ENCODE data around the gene ATP11A.
"Not testable (repeated sequence)": the region's sequence is repeated elsewhere in the genome, so short reads cannot be mapped to it uniquely, and the experiment has no call there.

The ATP11A gene

DNA sequence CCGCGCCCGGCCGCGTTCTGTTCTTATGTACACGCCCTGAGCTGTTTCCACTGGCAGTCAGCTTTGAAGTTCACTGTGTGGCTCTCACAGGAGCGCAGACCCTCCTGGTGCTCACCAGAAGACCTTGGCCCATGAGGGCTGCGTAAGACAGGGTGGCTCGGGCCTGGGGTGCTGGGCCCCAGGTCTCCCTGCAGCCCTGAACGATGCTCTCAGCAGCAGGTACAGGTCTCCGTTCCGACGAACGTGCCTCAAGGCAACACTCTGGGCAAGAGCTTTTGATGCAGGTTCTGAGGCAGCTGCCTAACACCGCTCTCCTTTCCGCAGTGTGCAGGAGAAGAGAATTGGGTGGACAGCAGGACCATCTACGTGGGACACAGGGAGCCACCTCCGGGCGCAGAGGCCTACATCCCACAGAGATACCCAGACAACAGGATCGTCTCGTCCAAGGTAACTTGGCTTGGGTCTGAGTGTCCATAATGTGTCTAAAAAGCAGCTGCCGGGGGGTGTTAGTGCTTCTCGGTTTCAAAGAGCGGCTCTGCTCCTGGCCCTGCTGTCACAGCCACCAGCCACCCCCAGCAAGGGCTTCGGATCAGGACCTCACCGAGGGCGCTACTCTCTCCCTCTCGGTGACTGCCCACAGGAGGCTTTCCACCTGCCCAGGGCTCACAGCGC is 95.1 kb downstream of the ATP11A start:
- Histone ChIP-seq H3K4me3 (ENCODE audit: low read depth, low read length) (no peak overlapping the region), H3K9me3 (ENCODE audit: control insufficient read depth, insufficient read depth, low read depth, low read length) (no peaks in the 10 kb centered on the region), H3K4me1 (ENCODE audit: control insufficient read depth, insufficient read depth, low read length) (no peaks in the 10 kb centered on the region), H3K36me3 (ENCODE audit: control insufficient read depth in 2 of 2, insufficient read depth in 1 of 2, low read length in 2 of 2) (peaks cover 0 to 10% of the 10 kb centered on the region in 2 experiments; a peak in 1 of 3 replicates), H3K27ac (ENCODE audit: extremely low read depth, low read depth, low read length) (no peak overlapping the region)
- POLR2A ChIA-PET, result no interaction called here
- CTCF ChIA-PET, result no interaction called here
- no peak for TF ChIP-seq ZNF658 (tag by site-specific recombination; IDR thresholded peaks at IDR 0.05)
- TF ChIP-seq, protein P1, sequence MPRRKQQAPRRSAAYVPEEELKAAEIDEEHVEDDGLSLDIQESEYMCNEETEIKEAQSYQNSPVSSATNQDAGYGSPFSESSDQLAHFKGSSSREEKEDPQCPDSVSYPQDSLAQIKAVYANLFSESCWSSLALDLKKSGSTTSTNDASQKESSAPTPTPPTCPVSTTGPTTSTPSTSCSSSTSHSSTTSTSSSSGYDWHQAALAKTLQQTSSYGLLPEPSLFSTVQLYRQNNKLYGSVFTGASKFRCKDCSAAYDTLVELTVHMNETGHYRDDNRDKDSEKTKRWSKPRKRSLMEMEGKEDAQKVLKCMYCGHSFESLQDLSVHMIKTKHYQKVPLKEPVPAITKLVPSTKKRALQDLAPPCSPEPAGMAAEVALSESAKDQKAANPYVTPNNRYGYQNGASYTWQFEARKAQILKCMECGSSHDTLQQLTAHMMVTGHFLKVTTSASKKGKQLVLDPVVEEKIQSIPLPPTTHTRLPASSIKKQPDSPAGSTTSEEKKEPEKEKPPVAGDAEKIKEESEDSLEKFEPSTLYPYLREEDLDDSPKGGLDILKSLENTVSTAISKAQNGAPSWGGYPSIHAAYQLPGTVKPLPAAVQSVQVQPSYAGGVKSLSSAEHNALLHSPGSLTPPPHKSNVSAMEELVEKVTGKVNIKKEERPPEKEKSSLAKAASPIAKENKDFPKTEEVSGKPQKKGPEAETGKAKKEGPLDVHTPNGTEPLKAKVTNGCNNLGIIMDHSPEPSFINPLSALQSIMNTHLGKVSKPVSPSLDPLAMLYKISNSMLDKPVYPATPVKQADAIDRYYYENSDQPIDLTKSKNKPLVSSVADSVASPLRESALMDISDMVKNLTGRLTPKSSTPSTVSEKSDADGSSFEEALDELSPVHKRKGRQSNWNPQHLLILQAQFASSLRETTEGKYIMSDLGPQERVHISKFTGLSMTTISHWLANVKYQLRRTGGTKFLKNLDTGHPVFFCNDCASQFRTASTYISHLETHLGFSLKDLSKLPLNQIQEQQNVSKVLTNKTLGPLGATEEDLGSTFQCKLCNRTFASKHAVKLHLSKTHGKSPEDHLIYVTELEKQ (tag by site-specific recombination; IDR thresholded peaks at IDR 0.05; ENCODE audit: borderline replicate concordance), result no peak
- TF ChIP-seq, protein P2, sequence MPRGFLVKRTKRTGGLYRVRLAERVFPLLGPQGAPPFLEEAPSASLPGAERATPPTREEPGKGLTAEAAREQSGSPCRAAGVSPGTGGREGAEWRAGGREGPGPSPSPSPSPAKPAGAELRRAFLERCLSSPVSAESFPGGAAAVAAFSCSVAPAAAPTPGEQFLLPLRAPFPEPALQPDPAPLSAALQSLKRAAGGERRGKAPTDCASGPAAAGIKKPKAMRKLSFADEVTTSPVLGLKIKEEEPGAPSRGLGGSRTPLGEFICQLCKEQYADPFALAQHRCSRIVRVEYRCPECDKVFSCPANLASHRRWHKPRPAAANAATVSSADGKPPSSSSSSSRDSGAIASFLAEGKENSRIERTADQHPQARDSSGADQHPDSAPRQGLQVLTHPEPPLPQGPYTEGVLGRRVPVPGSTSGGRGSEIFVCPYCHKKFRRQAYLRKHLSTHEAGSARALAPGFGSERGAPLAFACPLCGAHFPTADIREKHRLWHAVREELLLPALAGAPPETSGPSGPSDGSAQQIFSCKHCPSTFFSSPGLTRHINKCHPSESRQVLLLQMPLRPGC (tag by site-specific recombination; IDR thresholded peaks at IDR 0.05), result no peak

DNA sequence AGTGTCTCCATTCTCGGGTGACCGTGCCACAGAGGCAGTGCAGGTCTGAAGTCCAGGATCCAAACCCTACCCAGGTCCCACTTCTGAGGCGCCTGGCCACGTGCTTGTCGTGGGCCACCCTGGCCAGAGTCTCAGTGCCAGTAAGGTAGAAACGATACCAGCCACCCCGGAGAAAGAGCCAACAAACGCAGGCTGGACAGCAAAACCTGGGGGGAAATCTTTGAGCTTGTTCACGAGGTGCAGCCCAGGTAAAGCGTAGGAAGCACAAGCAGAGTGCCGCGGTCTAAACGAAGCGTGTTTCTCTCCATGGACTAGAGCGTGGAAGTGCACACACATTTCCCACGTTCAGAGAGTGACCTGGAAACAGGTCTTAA is 95.6 kb downstream of the ATP11A start:
- ChIA-PET CTCF (no interaction called here), POLR2A (no interaction called here)
- no peaks in the 10 kb centered on the region for H3K9me3 ChIP-seq (ENCODE audit: control insufficient read depth, insufficient read depth, low read depth, low read length)
- no peak for TF ChIP-seq SP2 (tag by site-specific recombination; IDR thresholded peaks at IDR 0.05)
- H3K4me1 ChIP-seq (ENCODE audit: control insufficient read depth, insufficient read depth, low read length), result no peaks in the 10 kb centered on the region
- H3K4me3 ChIP-seq (ENCODE audit: low read depth, low read length), result no peak overlapping the region
- no peak overlapping the region for H3K27ac ChIP-seq (ENCODE audit: extremely low read depth, low read depth, low read length)
- peaks cover 0 to 10% of the 10 kb centered on the region in 2 experiments; a peak in 1 of 3 replicates for H3K36me3 ChIP-seq (ENCODE audit: control insufficient read depth in 2 of 2, insufficient read depth in 1 of 2, low read length in 2 of 2)

DNA sequence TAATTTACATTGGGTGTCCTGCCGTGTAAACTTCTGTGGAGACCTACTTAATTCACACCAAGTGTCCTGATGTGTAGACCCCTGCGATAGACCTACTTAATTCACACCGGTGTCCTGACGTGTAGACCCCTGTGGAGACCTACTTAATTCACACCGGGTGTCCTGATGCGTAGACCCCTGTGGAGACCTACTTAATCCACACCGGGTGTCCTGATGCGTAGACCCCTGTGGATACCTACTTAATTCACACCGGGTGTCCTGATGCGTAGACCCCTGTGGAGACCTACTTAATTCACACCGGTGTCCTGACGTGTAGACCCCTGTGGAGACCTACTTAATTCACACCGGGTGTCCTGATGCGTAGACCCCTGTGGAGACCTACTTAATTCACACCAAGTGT is 97.0 kb downstream of the ATP11A start:
- CTCF ChIA-PET; H3K9me3 ChIP-seq (ENCODE audit: control insufficient read depth, insufficient read depth, low read depth, low read length); H3K4me1 ChIP-seq (ENCODE audit: control insufficient read depth, insufficient read depth, low read length); POLR2A ChIA-PET; H3K4me3 ChIP-seq (ENCODE audit: low read depth, low read length); H3K27ac ChIP-seq (ENCODE audit: extremely low read depth, low read depth, low read length): not testable (repeated sequence)
- peaks cover 0 to 10% of the 10 kb centered on the region in 2 experiments; a peak in 1 of 3 replicates for H3K36me3 ChIP-seq (ENCODE audit: control insufficient read depth in 2 of 2, insufficient read depth in 1 of 2, low read length in 2 of 2)

DNA sequence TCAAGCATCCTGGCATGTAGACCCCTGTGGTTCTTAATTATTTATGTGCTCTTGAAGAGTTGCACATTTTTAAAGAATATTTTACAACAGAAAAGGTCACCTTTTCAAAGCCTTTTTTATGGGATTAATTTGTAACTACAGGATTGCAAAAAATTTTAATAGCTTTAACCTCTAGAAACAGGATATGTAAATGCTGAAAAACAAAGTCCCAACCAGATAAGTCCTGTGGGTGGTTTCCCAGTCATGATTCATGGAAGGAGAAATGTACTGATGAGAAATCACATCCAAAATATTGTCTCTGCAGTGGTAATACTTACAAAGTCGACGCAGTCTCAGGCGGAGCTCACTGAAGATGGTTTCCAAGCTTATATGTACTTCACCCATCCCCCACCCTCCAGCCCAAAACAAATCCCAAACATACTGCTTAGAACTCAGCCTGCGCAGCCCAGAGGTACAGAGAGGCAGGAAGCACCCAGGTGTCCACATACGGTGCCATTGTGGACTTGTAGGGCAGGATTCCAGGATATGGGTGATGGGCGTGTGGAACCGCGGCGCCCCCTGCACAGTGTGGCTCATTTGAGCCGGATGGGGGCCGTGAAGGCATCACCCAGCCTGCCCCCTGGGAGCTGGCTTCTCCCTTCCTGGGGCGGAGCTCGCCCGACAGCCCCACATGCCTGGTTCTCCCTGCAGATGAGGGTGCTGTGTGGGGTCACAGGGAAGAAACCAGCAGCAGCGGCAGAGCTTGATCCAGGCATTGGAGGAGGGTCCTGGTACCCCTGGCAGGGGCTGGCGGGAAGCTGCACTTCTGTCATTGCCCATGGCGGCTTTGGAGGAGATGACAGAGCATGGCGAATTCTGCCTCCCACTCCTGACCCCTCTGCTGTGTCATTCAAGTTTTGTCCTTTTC is 101.2 kb downstream of the ATP11A start:
- ChIA-PET CTCF (no interaction called here), POLR2A (no interaction called here)
- no peaks in the 10 kb centered on the region for H3K4me1 ChIP-seq (ENCODE audit: control insufficient read depth, insufficient read depth, low read length)
- H3K36me3 ChIP-seq (ENCODE audit: control insufficient read depth in 2 of 2, insufficient read depth in 1 of 2, low read length in 2 of 2), result peaks cover 0 to 4% of the 10 kb centered on the region in 2 experiments; a peak in 1 of 3 replicates
- H3K9me3 ChIP-seq (ENCODE audit: control insufficient read depth, insufficient read depth, low read depth, low read length), result no peaks in the 10 kb centered on the region
- no peak overlapping the region for H3K27ac ChIP-seq (ENCODE audit: extremely low read depth, low read depth, low read length)
- no peak overlapping the region for H3K4me3 ChIP-seq (ENCODE audit: low read depth, low read length)
- TF ChIP-seq ZNF23 (tag by site-specific recombination; IDR thresholded peaks at IDR 0.05; ENCODE audit: borderline replicate concordance) (no peak), GLIS2 (tag by site-specific recombination; IDR thresholded peaks at IDR 0.05) (no peak), TRIM28 (IDR thresholded peaks at IDR 0.05; ENCODE audit: borderline replicate concordance, low read length) (no peak), EGR2 (tag by site-specific recombination; IDR thresholded peaks at IDR 0.05; ENCODE audit: low read depth) (no peak), ZNF521 (tag by site-specific recombination; IDR thresholded peaks at IDR 0.05) (no peak), ZNF211 (tag by site-specific recombination; IDR thresholded peaks at IDR 0.05; ENCODE audit: low read depth) (no peak), ZNF837 (tag by site-specific recombination; IDR thresholded peaks at IDR 0.05) (no peak), ZNF654 (tag by site-specific recombination; IDR thresholded peaks at IDR 0.05; ENCODE audit: low read depth) (no peak), MZF1 (tag by site-specific recombination; IDR thresholded peaks at IDR 0.05; ENCODE audit: borderline replicate concordance) (no peak), ZBTB1 (tag by site-specific recombination; IDR thresholded peaks at IDR 0.05) (no peak), ZNF16 (tag by site-specific recombination; IDR thresholded peaks at IDR 0.05; ENCODE audit: low read depth) (no peak), ZNF112 (tag by site-specific recombination; IDR thresholded peaks at IDR 0.05) (no peak)
- TF ChIP-seq, protein P3, sequence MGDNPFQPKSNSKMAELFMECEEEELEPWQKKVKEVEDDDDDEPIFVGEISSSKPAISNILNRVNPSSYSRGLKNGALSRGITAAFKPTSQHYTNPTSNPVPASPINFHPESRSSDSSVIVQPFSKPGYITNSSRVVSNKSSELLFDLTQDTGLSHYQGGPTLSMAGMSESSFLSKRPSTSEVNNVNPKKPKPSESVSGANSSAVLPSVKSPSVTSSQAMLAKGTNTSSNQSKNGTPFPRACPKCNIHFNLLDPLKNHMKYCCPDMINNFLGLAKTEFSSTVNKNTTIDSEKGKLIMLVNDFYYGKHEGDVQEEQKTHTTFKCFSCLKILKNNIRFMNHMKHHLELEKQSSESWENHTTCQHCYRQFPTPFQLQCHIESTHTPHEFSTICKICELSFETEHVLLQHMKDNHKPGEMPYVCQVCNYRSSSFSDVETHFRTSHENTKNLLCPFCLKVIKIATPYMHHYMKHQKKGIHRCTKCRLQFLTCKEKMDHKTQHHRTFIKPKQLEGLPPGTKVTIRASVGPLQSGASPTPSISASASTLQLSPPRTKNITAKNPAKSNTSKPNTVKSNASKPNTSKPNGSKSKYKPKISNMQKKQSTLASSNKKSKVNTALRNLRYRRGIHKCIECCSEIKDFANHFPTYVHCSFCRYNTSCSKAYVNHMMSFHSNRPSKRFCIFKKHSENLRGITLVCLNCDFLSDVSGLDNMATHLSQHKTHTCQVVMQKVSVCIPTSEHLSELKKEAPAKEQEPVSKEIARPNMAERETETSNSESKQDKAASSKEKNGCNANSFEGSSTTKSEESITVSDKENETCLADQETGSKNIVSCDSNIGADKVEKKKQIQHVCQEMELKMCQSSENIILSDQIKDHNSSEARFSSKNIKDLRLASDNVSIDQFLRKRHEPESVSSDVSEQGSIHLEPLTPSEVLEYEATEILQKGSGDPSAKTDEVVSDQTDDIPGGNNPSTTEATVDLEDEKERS (tag by site-specific recombination; IDR thresholded peaks at IDR 0.05), result no peak

All from HEK293 (cell line).